CD14-positive monocyte (primary cell): Measurements from ENCODE around the gene NRGN. TPM values are rescaled to one million over a fixed set of nuclear protein-coding genes. Genes with fewer than 3 reads are reported as not detected.
A peak's percentile ranks its signal among the peaks of the same experiment; 100 is the strongest.

Experiments
- DNase-seq, 3 donors: peaks; one replicate each; pipeline ENCODE4 v3.0.0-alpha.2; 2011 to 2022
- H2AFZ ChIP-seq: 2 replicates; pipeline ENCODE4 v1.6.0; 2012; ENCODE audit warnings: mild to moderate bottlenecking, low read depth, low read length, inconsistent platforms; ENCODE audit not compliant: insufficient read depth, poor library complexity, severe bottlenecking
- H3K27ac ChIP-seq, 2 donors: 1 replicate in 1 of 2; 2 replicates in 1 of 2; pipeline ENCODE4 v1.5.1; 2012 to 2013; ENCODE audit warnings: low read length in 2 of 2, control low read depth in 1 of 2, inconsistent platforms in 1 of 2, low read depth in 1 of 2, mild to moderate bottlenecking in 1 of 2
- H3K27me3 ChIP-seq, 2 donors: one replicate each; pipeline versions ENCODE4 v1.6.0 to v1.6.1; 2011 to 2013; ENCODE audit warnings: low read length in 2 of 2; ENCODE audit not compliant: control insufficient read depth in 2 of 2, insufficient read depth in 2 of 2
- H3K36me3 ChIP-seq, 2 donors: replicated peaks in 1 of 2; 1 replicate in 1 of 2; 2 replicates in 1 of 2; pipeline versions ENCODE4 v1.5.1 to v1.6.1; 2012 to 2013; ENCODE audit warnings: low read length in 2 of 2, control low read depth in 1 of 2, inconsistent platforms in 1 of 2, mild to moderate bottlenecking in 1 of 2; ENCODE audit not compliant: insufficient read depth in 2 of 2, control insufficient read depth in 1 of 2
- H3K4me1 ChIP-seq, 2 donors: 1 replicate in 1 of 2; 2 replicates in 1 of 2; pipeline versions ENCODE4 v1.5.1 to v1.6.1; 2012 to 2013; ENCODE audit warnings: low read length in 2 of 2, control low read depth in 1 of 2, inconsistent platforms in 1 of 2, mild to moderate bottlenecking in 1 of 2, moderate library complexity in 1 of 2; ENCODE audit not compliant: insufficient read depth in 2 of 2, control insufficient read depth in 1 of 2
- H3K4me2 ChIP-seq: replicated peaks from 2 replicates; pipeline ENCODE3; 2012; ENCODE audit warnings: low read length, moderate library complexity, mild to moderate bottlenecking; ENCODE audit not compliant: poor library complexity, severe bottlenecking; ENCODE audit errors: extremely low read depth
- H3K4me3 ChIP-seq, 3 experiments: fragments of 200-600 bp in 1 of 3; sonication (generic) in 1 of 3; replicated peaks in 1 of 3; 1 replicate in 2 of 3; 2 replicates in 1 of 3; pipeline ENCODE4 v1.5.1; 2011 to 2013; ENCODE audit warnings: low read length in 3 of 3, mild to moderate bottlenecking in 3 of 3, control low read depth in 2 of 3, low read depth in 2 of 3, inconsistent platforms in 1 of 3, moderate library complexity in 1 of 3
- H3K79me2 ChIP-seq: 2 replicates; pipeline ENCODE4 v1.6.0; 2012; ENCODE audit warnings: mild to moderate bottlenecking, control low read depth, inconsistent platforms, low read length, moderate library complexity; ENCODE audit not compliant: insufficient read depth
- H3K9ac ChIP-seq: 2 replicates; pipeline ENCODE4 v1.6.0; 2017; ENCODE audit warnings: low read length, mild to moderate bottlenecking; ENCODE audit not compliant: insufficient read depth, poor library complexity, severe bottlenecking
- H3K9me3 ChIP-seq, 2 donors: replicated peaks in 1 of 2; 1 replicate in 1 of 2; 2 replicates in 1 of 2; pipeline versions ENCODE4 v1.5.1 to v1.6.1; 2012 to 2013; ENCODE audit warnings: low read length in 2 of 2, control low read depth in 1 of 2; ENCODE audit not compliant: control insufficient read depth in 1 of 2, insufficient read depth in 1 of 2
- H4K20me1 ChIP-seq: 2 replicates; pipeline ENCODE4 v1.6.0; 2012; ENCODE audit warnings: mild to moderate bottlenecking, low read length, control low read depth, moderate library complexity; ENCODE audit not compliant: insufficient read depth
- H3K27ac Mint-ChIP-seq, 7 donors: one replicate each; pipeline ENCODE4 v1.8.0; 2020; ENCODE audit warnings: mild to moderate bottlenecking in 7 of 7, mixed read lengths in 7 of 7, moderate library complexity in 6 of 7, inconsistent platforms in 2 of 7
- H3K27me3 Mint-ChIP-seq, 3 donors: one replicate each; pipeline ENCODE4 v1.8.0; 2021 to 2022; ENCODE audit warnings: low read depth in 3 of 3, mild to moderate bottlenecking in 3 of 3, mixed read lengths in 3 of 3, moderate library complexity in 3 of 3, inconsistent platforms in 1 of 3
- H3K36me3 Mint-ChIP-seq, 2 donors: one replicate each; pipeline ENCODE4 v1.8.0; 2020; ENCODE audit warnings: mixed read lengths in 2 of 2, inconsistent platforms in 1 of 2, mild to moderate bottlenecking in 1 of 2
- H3K4me1 Mint-ChIP-seq: one replicate; pipeline ENCODE4 v1.8.0; 2020; ENCODE audit warnings: mild to moderate bottlenecking, mixed read lengths
- H3K4me3 Mint-ChIP-seq, 2 donors: one replicate each; pipeline ENCODE4 v1.8.0; 2020; ENCODE audit warnings: mild to moderate bottlenecking in 2 of 2, mixed read lengths in 2 of 2, moderate library complexity in 1 of 2
- H3K9me3 Mint-ChIP-seq, 7 donors: one replicate each; pipeline ENCODE4 v1.8.0; 2020 to 2022; ENCODE audit warnings: mixed read lengths in 7 of 7, mild to moderate bottlenecking in 6 of 7, moderate library complexity in 6 of 7, inconsistent platforms in 2 of 7
- CTCF ChIP-seq: fragments of 200-600 bp; IDR thresholded peaks from one replicate; pipeline ENCODE4 v1.8.0; 2022; ENCODE audit warnings: antibody characterized with exemption, mild to moderate bottlenecking
- WGBS: methylation state at CpG from one replicate; pipeline ENCODE4 v1.1.5; 2013; ENCODE audit warnings: missing lambda C conversion rate; ENCODE audit not compliant: insufficient coverage; 5-methylcytosine and 5-hydroxymethylcytosine counted together
- intact Hi-C, 2 donors: fragments of 100-400 bp; cut with micrococcal nuclease; formaldehyde crosslinking; loops; one replicate each; pipeline versions ENCODE4 v1.15.0 to v1.15.1; 2023
- polyA plus RNA-seq, 3 donors: library from polyadenylated mRNA; depleted of rRNA in 1 of 3; unstranded in 2 of 3; stranded (reverse) in 1 of 3; fragments of 300-500 nt in 2 of 3; fragments of >200 nt in 1 of 3; fragmentation: Illumina TruSeq in 2 of 3; gene quantifications; 1 replicate in 2 of 3; 2 replicates in 1 of 3; pipeline ENCODE4 v1.2.3, GENCODE V29; 2012 to 2021

The NRGN gene
- polyA plus RNA-seq, 3 donors = 17.2 to 125 (median 19.2) TPM

DNA sequence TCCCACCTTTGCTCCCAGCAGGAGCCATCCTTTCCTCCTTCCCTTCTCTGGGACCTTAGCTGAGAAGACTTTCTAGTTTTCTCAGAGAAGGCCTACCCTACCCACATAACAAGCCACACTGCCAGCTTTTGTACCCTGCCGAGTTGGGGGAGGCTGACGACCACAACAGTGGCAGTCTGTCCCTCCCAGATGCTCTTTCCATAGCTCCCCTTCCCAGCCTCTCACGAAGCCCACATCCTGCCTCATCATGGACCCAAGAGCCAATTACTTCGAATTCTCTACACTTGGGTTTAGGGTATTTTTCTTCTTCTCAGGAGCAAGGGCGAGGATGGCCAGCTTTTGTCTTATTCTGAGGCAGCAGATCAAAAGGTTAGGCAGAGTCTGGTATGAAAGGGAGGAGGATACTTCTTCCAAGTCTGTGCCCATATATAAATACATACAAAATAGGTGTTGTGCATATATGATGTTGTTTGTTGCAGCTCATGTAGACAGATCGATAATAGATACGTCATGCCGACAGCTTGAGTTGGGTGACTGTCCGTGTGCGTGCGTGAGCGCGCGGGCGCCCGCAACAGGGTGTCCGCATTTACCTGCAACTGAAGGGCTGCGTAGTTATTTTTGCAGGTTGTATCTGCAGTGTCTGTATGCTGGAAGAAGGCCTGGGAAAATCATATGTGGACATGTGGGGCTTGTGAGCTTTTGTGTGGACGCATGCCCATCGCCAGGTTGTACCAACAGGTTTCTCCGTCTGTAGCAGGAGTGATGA, 846 bp upstream of the NRGN start:
- H3K36me3 Mint-ChIP-seq = peaks cover 10 to 15% of the 10 kb centered on the region in 2 donors
- Histone ChIP-seq H2AFZ (peak overlapping the region; percentile 83), H3K79me2 (peaks cover 33% of the 10 kb centered on the region), H3K4me2 (peak overlapping the region; percentile 95), H3K27ac (no peak overlapping the region), H3K27me3 (no peaks in the 10 kb centered on the region), H3K9ac (no peak overlapping the region), H3K4me1 (peaks cover 67 to 88% of the 10 kb centered on the region in 2 donors), H4K20me1 (peaks cover 36% of the 10 kb centered on the region), H3K9me3 (no peaks in the 10 kb centered on the region), H3K36me3 (peaks cover 2 to 12% of the 10 kb centered on the region in 2 donors), H3K4me3 (peak overlapping the region in 1 of 3 experiments; percentile 85)
- WGBS = 97% methylated on average over 16 of the region's 21 CpGs
- H3K4me3 Mint-ChIP-seq = peak overlapping the region; percentile 91 to 93
- intact Hi-C loops = no loop called here
- DNase-seq = no peak
- peaks cover 86% of the 10 kb centered on the region for H3K4me1 Mint-ChIP-seq
- TF ChIP-seq CTCF = no peak
- peaks cover 0 to 5% (median 2%) of the 10 kb centered on the region in 3 donors for H3K27me3 Mint-ChIP-seq
- peak overlapping the region in 2 of 7 donors; percentile 88 to 91 for H3K27ac Mint-ChIP-seq
- no peaks in the 10 kb centered on the region for H3K9me3 Mint-ChIP-seq

DNA sequence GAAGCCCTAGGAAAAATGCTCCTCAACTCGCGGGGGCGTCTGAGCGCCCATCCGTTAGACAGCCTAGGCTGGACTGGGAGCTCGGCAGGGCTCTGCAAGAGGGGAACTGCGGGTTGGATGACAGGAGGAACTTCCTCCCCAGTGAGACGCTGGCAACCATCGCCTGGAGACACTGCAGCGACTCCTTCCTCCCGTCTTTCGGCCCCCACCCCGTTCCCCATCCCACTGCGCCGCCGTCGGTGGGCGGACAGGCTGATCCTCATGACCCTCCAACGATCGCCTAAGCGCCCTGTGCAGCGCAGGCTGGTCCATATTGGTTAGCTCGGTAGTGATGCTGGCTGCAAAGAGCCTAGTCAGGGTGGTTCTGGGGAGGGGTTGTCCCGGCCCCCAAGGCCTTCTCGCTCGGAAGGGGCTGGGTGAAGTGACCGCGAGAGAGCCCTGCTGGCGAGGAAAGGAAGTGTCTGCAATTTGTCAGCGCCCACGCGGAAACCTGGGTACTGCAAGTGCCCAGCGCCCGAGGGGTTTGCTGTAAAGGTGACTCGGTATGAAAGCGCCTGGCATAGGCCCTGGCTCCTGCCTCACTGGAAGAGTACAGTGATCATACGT, 638 bp downstream of the NRGN start:
- peak; percentile 63 to 81 (median 75) for DNase-seq
- H3K9ac ChIP-seq = peak overlapping the region; percentile 67
- peaks cover 44% of the 10 kb centered on the region for H3K79me2 ChIP-seq
- no peaks in the 10 kb centered on the region for H3K27me3 ChIP-seq
- H3K36me3 ChIP-seq = peaks cover 13 to 21% of the 10 kb centered on the region in 2 donors
- peak; percentile 87 for TF ChIP-seq CTCF
- under 1% methylated on average over 31 of the region's 37 CpGs for WGBS
- H3K4me1 Mint-ChIP-seq = peaks cover 80% of the 10 kb centered on the region
- H3K9me3 ChIP-seq = no peaks in the 10 kb centered on the region
- H3K4me3 ChIP-seq = peak overlapping the region; percentile 73 to 85 (median 85)
- intact Hi-C loops = no loop called here
- peaks cover 49% of the 10 kb centered on the region for H4K20me1 ChIP-seq
- peak overlapping the region; percentile 81 to 95 (median 91) for H3K27ac Mint-ChIP-seq
- peaks cover 0 to 3% (median 0%) of the 10 kb centered on the region in 7 donors for H3K9me3 Mint-ChIP-seq
- H3K4me1 ChIP-seq = peaks cover 62 to 78% of the 10 kb centered on the region in 2 donors
- H2AFZ ChIP-seq = peak overlapping the region; percentile 83
- H3K27ac ChIP-seq = peak overlapping the region; percentile 69 to 70
- peaks cover 18 to 27% of the 10 kb centered on the region in 2 donors for H3K36me3 Mint-ChIP-seq
- peak overlapping the region; percentile 95 for H3K4me2 ChIP-seq
- peaks cover 0 to 7% (median 2%) of the 10 kb centered on the region in 3 donors for H3K27me3 Mint-ChIP-seq
- peak overlapping the region; percentile 91 to 93 for H3K4me3 Mint-ChIP-seq
